Astrocyte of the cerebellum (primary cell): ENCODE data around the gene TTC16.

Experiments
- DNase-seq: peaks from one replicate; pipeline ENCODE4 v3.0.0-alpha.2; 2011; ENCODE audit warnings: low read depth
- H3K4me3 ChIP-seq: 2 replicates; pipeline ENCODE4 v1.5.1; 2011; ENCODE audit warnings: mild to moderate bottlenecking, low read depth, low read length, moderate library complexity
- CTCF ChIP-seq: IDR thresholded peaks from 2 replicates; pipeline ENCODE4 v1.5.1; 2012; ENCODE audit warnings: low read length, low read depth, moderate library complexity, mild to moderate bottlenecking; ENCODE audit errors: missing control alignments
- in situ Hi-C: cut with HindIII; loops from 2 replicates; pipeline ENCODE4 v1.10.0; 2017; ENCODE audit warnings: low sequenced_read_pairs

TTC16 gene

GRCh38 chr9:127717766-127718165, 1.9 kb downstream of the TTC16 start:
- DNase-seq = no peak
- H3K4me3 ChIP-seq = no peak overlapping the region
- TF ChIP-seq CTCF = no peak
- in situ Hi-C loops = no loop called here

GRCh38 chr9:127720031-127720864, 4.4 kb downstream of the TTC16 start:
- no peak for TF ChIP-seq CTCF
- in situ Hi-C loops = no loop called here
- DNase-seq = no peak
- no peak overlapping the region for H3K4me3 ChIP-seq

- no peak for DNase-seq
- no peak for TF ChIP-seq CTCF
- H3K4me3 ChIP-seq = no peak overlapping the region
- in situ Hi-C loops = no loop called here
These were observed 5.0 kb downstream of the TTC16 start for GRCh38 chr9:127720865-127721227.

- H3K4me3 ChIP-seq = no peak overlapping the region
- in situ Hi-C loops = no loop called here
- DNase-seq = no peak
- TF ChIP-seq CTCF = no peak
These were observed 5.5 kb downstream of the TTC16 start for GRCh38 chr9:127721391-127721821.

GRCh38 chr9:127722055-127722745, 6.3 kb downstream of the TTC16 start:
- no peak overlapping the region for H3K4me3 ChIP-seq
- no peak for TF ChIP-seq CTCF
- in situ Hi-C loops = no loop called here
- DNase-seq = no peak

GRCh38 chr9:127723013-127723412, 7.1 kb downstream of the TTC16 start:
- no peak for TF ChIP-seq CTCF
- DNase-seq = no peak
- in situ Hi-C loops = no loop called here
- no peak overlapping the region for H3K4me3 ChIP-seq
